Stomach (tissue), 19 donors: ENCODE measurements around the gene SSX5. TPM values are rescaled to one million over a fixed set of nuclear protein-coding genes. Genes with fewer than 3 reads are reported as not detected.
A peak's percentile ranks its signal among the peaks of the same experiment; 100 is the strongest.
"Not testable (repeated sequence)": the region's sequence is repeated elsewhere in the genome, so short reads cannot be mapped to it uniquely, and the experiment has no call there.

Experiments
- DNase-seq, 2 donors: peaks; one replicate each; pipeline versions ENCODE4 v3.0.0 to v3.0.0-alpha.2; 2013 to 2019
- H3K27ac ChIP-seq, 5 donors: fragments of 200-600 bp in 4 of 5; sonication (generic) in 4 of 5; one replicate each; pipeline ENCODE4 v1.5.1; 2013 to 2019; ENCODE audit warnings: mild to moderate bottlenecking in 1 of 5, moderate library complexity in 1 of 5
- H3K27me3 ChIP-seq, 3 donors: fragments of 200-600 bp; sonication (generic); one replicate each; pipeline ENCODE4 v1.5.1; 2017 to 2019; ENCODE audit warnings: mixed run types in 1 of 3
- H3K36me3 ChIP-seq, 4 donors: fragments of 200-600 bp; sonication (generic); 1 replicate in 3 of 4; 2 replicates in 1 of 4; pipeline ENCODE4 v1.5.1; 2016 to 2019
- H3K4me1 ChIP-seq, 4 donors: fragments of 200-600 bp; sonication (generic); one replicate each; pipeline ENCODE4 v1.5.1; 2016 to 2019
- H3K4me3 ChIP-seq, 4 donors: fragments of 200-600 bp; sonication (generic) in 3 of 4; one replicate each; pipeline ENCODE4 v1.5.1; 2016 to 2019; ENCODE audit warnings: mild to moderate bottlenecking in 1 of 4
- H3K9me3 ChIP-seq, 4 donors: fragments of 200-600 bp; sonication (generic); one replicate each; pipeline ENCODE4 v1.5.1; 2016 to 2019
- EP300 ChIP-seq: sonication (generic); formaldehyde crosslinking; IDR thresholded peaks from one replicate; pipeline ENCODE4 v1.6.1; 2017; ENCODE audit warnings: antibody characterized with exemption
- POLR2A ChIP-seq, 4 donors: fragments of 450-650 bp; IDR thresholded peaks; one replicate each; pipeline ENCODE4 v1.6.1; 2016; ENCODE audit warnings: antibody characterized with exemption in 4 of 4, control low read depth in 2 of 4, mild to moderate bottlenecking in 1 of 4, moderate library complexity in 1 of 4
- POLR2AphosphoS5 ChIP-seq, 3 donors: sonication (generic); formaldehyde crosslinking; IDR thresholded peaks; one replicate each; pipeline ENCODE4 v1.6.1; 2016; ENCODE audit warnings: antibody characterized with exemption in 3 of 3
- WGBS, 5 donors: extraction: QIAGEN DNeasy Blood & Tissue Kit in 3 of 5; methylation state at CpG; one replicate each; pipeline versions ENCODE4 v1.1.5 to v1.1.7; 2013 to 2018; 5-methylcytosine and 5-hydroxymethylcytosine counted together
- intact Hi-C: fragments of 100-400 bp; cut with DNase I; formaldehyde crosslinking; loops from one replicate; pipeline ENCODE4 v1.15.1; 2023; ENCODE audit warnings: low total_unique reads
- long read RNA-seq, 10 donors: transcript quantifications; one replicate each; lab custom pipeline, GENCODE V29; 2026
- polyA plus RNA-seq, 3 donors: library from polyadenylated mRNA; stranded (reverse); fragments of 200-250 nt; gene quantifications; one replicate each; pipeline ENCODE4 v1.2.3, GENCODE V29; 2013
- total RNA-seq, 5 donors: library from RNA; depleted of rRNA; stranded (reverse); fragments of >200 nt; gene quantifications; one replicate each; pipeline versions ENCODE4 v1.1.0 to v1.2.3, GENCODE V29; 2014 to 2016
- TF ChIP-seq, protein P1 (sequence below), 7 experiments: fragments of 450-650 bp in 4 of 7; fragments of 200-600 bp in 3 of 7; sonication (generic) in 3 of 7; IDR thresholded peaks; one replicate each; pipeline ENCODE4 v1.5.1; 2016 to 2019; ENCODE audit warnings: antibody characterized with exemption in 7 of 7, control low read depth in 2 of 7, mild to moderate bottlenecking in 1 of 7
- donor health status: healthy with polysubstance abuse.
- donor health status: Bipolar disorder and iron deficiency.
- donor health status: healthy.

The SSX5 gene, protein sequence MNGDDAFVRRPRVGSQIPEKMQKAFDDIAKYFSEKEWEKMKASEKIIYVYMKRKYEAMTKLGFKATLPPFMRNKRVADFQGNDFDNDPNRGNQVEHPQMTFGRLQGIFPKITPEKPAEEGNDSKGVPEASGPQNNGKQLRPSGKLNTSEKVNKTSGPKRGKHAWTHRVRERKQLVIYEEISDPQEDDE
- total RNA-seq (not detected), polyA plus RNA-seq (not detected)
- long read RNA-seq, donor 1: 0 reads
- long read RNA-seq, donor 2: 0 reads
- long read RNA-seq, donor 3: 0 reads
- long read RNA-seq, donor 4: 0 reads
- long read RNA-seq, donor 5: 0 reads
- long read RNA-seq, donor 6: 0 reads
- long read RNA-seq, donor 7: 0 reads
- long read RNA-seq, donor 8: 0 reads
- long read RNA-seq, donor 9: 0 reads
- long read RNA-seq, donor 10: 0 reads

DNA sequence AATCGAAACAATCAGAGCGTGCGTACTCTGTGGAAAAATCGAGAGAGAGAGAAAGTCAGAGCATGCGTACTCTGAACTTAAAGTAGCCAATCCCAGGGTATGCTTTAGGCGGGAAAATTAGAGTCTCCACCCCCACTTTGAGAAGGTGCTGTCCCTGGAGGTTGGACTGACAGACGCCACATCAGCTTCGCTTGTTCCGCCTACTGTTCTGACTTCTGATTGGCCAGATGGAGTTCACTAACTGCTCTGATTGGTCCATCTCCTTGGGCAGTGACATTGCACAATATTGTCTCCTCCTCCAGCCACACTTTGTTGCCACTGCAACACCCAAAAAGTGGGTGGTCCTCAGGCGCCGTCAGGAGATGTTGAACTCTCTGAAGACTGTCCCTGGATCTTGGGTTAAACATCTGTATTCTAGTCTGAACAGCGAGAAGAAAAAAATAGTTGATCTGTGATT, at the start of gene SSX5:
Gene SSX5 (minus strand): TSS at position 51 of the 457 bp plus-strand sequence. CDS start 1,437 bp downstream, outside the sequence.
- H3K4me3 ChIP-seq: no peak within 1 kb of the TSS
- TF ChIP-seq, protein P1, sequence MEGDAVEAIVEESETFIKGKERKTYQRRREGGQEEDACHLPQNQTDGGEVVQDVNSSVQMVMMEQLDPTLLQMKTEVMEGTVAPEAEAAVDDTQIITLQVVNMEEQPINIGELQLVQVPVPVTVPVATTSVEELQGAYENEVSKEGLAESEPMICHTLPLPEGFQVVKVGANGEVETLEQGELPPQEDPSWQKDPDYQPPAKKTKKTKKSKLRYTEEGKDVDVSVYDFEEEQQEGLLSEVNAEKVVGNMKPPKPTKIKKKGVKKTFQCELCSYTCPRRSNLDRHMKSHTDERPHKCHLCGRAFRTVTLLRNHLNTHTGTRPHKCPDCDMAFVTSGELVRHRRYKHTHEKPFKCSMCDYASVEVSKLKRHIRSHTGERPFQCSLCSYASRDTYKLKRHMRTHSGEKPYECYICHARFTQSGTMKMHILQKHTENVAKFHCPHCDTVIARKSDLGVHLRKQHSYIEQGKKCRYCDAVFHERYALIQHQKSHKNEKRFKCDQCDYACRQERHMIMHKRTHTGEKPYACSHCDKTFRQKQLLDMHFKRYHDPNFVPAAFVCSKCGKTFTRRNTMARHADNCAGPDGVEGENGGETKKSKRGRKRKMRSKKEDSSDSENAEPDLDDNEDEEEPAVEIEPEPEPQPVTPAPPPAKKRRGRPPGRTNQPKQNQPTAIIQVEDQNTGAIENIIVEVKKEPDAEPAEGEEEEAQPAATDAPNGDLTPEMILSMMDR (IDR thresholded peaks at IDR 0.05): no peak
- H3K9me3 ChIP-seq: peaks cover 0 to 4% (median 0%) of the 10 kb centered on the region in 4 donors
- H3K36me3 ChIP-seq: no peaks in the 10 kb centered on the region
- WGBS, 5 donors: 86 to 93% (median 88%) methylated on average over 12 of the region's 12 CpGs
- DNase-seq: no peak
- H3K4me1 ChIP-seq: no peaks in the 10 kb centered on the region
- H3K27ac ChIP-seq: no peak within 1 kb of the TSS
- H3K27me3 ChIP-seq: no peaks in the 10 kb centered on the region
- intact Hi-C loops: no loop called here

DNA sequence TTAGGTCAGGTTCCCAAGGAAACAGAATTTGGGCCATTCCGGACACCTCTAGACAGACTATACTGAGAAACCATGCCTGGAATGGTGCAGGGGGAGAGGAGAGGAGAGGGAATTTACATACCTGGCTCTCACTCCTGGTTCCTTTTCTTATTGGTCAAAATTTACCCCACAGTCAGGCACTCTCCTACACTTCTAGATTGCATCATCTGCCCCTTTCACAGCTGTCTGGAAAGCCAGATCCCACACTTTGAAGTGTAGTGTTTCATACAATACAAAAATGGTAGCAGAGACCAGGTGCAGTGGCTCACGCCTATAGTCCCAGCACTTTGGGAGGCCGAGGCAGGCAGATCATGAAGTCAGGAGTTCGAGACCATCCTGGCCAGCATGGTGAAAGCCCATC, 27.6 kb upstream of the SSX5 start:
- H3K4me3 ChIP-seq, H3K27ac ChIP-seq, H3K27me3 ChIP-seq, DNase-seq, H3K36me3 ChIP-seq, H3K4me1 ChIP-seq, intact Hi-C loops: not testable (repeated sequence)
- 74 to 94% (median 88%) methylated on average over 4 of the region's 4 CpGs for WGBS, 5 donors
- peaks cover 0 to 17% (median 7%) of the 10 kb centered on the region in 4 donors for H3K9me3 ChIP-seq

DNA sequence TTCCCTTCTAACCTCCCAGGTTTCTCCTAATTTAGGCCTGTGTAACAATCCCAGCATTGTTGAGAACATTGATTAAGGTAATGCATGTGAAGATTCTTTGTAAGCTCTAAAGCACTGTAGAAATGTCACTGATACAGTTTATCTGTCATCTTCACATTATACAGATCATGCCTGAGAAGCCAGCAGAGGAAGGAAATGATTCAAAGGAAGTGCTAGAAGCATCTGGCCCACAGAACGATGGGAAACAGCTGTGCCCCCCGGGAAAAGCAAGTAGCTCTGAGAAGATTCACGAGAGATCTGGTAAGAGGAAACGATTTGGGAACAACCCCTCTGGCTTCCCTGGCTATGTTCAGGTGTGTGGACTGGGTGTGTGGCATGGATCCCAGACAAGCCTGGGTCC, 17.7 kb upstream of the SSX5 start:
- WGBS, 5 donors: 36 to 50% (median 43%) methylated on average over 4 of the region's 4 CpGs
- H3K27me3 ChIP-seq, H3K4me3 ChIP-seq, H3K36me3 ChIP-seq, intact Hi-C loops, H3K4me1 ChIP-seq, H3K27ac ChIP-seq, H3K9me3 ChIP-seq: not testable (repeated sequence)
- peak in 1 of 2 donors; percentile 4 for DNase-seq

DNA sequence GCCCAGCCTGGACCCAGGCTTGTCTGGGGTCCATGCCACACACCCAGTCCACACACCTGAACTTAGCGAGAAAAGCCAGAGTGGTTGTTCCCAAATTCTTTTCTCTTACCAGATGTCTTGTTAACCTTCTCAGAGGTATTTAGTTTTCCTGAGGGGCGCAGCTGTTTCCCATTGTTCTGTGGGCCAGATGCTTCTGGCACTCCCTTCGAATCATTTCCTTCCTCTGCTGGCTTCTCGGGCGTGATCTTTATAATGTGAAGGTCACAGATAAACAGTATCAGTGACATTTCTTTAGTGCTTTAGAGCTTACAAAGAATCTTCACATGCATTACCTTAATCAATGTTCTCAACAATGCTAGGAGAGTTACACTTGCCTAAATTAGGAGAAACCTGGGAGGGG, 6.6 kb downstream of the SSX5 start:
- DNase-seq: peak in 1 of 2 donors; percentile 1
- H3K4me1 ChIP-seq, H3K4me3 ChIP-seq, intact Hi-C loops, H3K27ac ChIP-seq, H3K9me3 ChIP-seq, H3K36me3 ChIP-seq, H3K27me3 ChIP-seq: not testable (repeated sequence)
- 35 to 47% (median 38%) methylated on average over 5 of the region's 5 CpGs for WGBS, 5 donors

DNA sequence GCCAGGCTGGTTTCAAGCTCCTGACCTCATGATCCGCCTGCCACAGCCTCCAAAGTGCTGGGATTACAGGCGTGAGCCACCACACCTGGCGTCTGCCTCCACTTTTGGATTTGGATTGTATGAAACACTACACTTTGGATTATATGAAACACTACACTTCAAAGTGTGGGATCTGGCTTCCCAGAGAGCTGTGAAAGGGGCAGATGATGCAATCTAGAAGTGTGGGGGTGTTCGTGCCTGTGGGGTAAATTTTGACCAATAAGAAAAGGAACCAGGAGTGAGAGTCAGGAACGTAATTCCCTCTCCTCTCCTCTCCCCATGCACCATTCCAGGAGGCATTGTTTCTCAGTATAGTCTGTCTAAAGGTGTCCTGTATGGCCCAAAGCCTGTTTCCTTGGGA, 14.7 kb downstream of the SSX5 start:
- intact Hi-C loops, DNase-seq, H3K27ac ChIP-seq, H3K4me1 ChIP-seq, H3K27me3 ChIP-seq, H3K4me3 ChIP-seq, H3K36me3 ChIP-seq, H3K9me3 ChIP-seq: not testable (repeated sequence)
- WGBS, 5 donors: 57 to 74% (median 64%) methylated on average over 5 of the region's 5 CpGs

DNA sequence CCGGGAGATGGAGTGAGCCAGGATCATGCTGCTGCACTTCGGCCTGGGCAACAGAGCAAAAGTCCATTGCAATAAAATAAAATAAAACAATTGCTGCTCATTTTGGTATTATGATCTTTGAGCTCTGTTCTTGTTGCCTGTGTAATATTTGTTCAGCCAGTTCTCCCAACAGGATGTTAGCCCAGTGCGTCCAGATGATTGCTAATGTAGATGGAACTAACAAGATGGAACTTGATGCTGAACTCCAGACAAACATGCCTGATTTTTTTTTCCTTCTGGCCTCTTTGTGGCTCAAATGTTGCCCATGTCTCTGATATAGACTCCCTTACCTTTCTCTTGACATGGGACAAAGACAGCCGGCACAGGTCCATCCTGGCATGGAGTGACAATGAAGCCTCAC, 15.8 kb downstream of the SSX5 start:
- Histone ChIP-seq H3K36me3 (no peaks in the 10 kb centered on the region), H3K4me1 (no peaks in the 10 kb centered on the region), H3K9me3 (no peaks in the 10 kb centered on the region), H3K4me3 (no peak overlapping the region), H3K27me3 (peaks cover 0 to 5% (median 0%) of the 10 kb centered on the region in 3 donors), H3K27ac (no peak overlapping the region)
- WGBS, 5 donors: 85 to 93% (median 92%) methylated on average over 4 of the region's 4 CpGs
- intact Hi-C loops: no loop called here
- TF ChIP-seq, protein P1 (IDR thresholded peaks at IDR 0.05): no peak
- TF ChIP-seq EP300 (no peak), POLR2A (IDR thresholded peaks at IDR 0.05) (no peak), POLR2AphosphoS5 (IDR thresholded peaks at IDR 0.05) (no peak)
- DNase-seq: no peak
